Psoas muscle (tissue), 8 donors: ENCODE data around the gene SRM. TPM values are rescaled to one million over a fixed set of nuclear protein-coding genes. Genes with fewer than 3 reads are reported as not detected.
"Not testable (repeated sequence)": the region's sequence is repeated elsewhere in the genome, so short reads cannot be mapped to it uniquely, and the experiment has no call there.

Experiments used
- ATAC-seq, 4 donors: fragments of 200-7000 bp; cut with Tn5 transposase; one replicate each; pipeline ENCODE4 v1.9.1; 2020; ENCODE audit warnings: moderate library complexity in 3 of 4, mild to moderate bottlenecking in 2 of 4
- DNase-seq, 2 donors: peaks; one replicate each; pipeline ENCODE4 v3.0.0-alpha.2; 2020
- H3K27ac ChIP-seq: fragments of 200-600 bp; one replicate; pipeline ENCODE4 v1.8.0; 2022
- H3K27me3 ChIP-seq, 3 donors: fragments of 200-600 bp in 1 of 3; one replicate each; pipeline versions ENCODE4 v1.6.1 to v1.8.0; 2013 to 2022; ENCODE audit warnings: low read length in 2 of 3, mild to moderate bottlenecking in 2 of 3, moderate library complexity in 1 of 3; ENCODE audit not compliant: insufficient read depth in 3 of 3
- H3K36me3 ChIP-seq, 2 donors: fragments of 200-600 bp in 1 of 2; one replicate each; pipeline versions ENCODE4 v1.6.1 to v1.8.0; 2013 to 2022; ENCODE audit warnings: low read depth in 1 of 2, mild to moderate bottlenecking in 1 of 2, moderate library complexity in 1 of 2; ENCODE audit not compliant: insufficient read depth in 1 of 2
- H3K4me1 ChIP-seq: fragments of 200-600 bp; one replicate; pipeline ENCODE4 v1.8.0; 2022
- H3K4me3 ChIP-seq: fragments of 200-600 bp; one replicate; pipeline ENCODE4 v1.8.0; 2022; ENCODE audit warnings: mild to moderate bottlenecking
- H3K9me3 ChIP-seq: fragments of 200-600 bp; one replicate; pipeline ENCODE4 v1.8.0; 2022
- WGBS, 3 donors: extraction: QIAGEN DNeasy Blood & Tissue Kit; methylation state at CpG; one replicate each; pipeline versions ENCODE4 v1.1.6 to v1.1.7; 2013; 5-methylcytosine and 5-hydroxymethylcytosine counted together
- intact Hi-C, 2 donors: fragments of 100-400 bp; cut with DNase I; formaldehyde crosslinking; loops; one replicate each; pipeline versions ENCODE4 v1.11.0 to v1.14.2; 2022
- polyA plus RNA-seq, 3 donors: library from polyadenylated mRNA; stranded (reverse); fragments of 200-250 nt; gene quantifications; one replicate each; pipeline ENCODE4 v1.2.3, GENCODE V29; 2013
- total RNA-seq, 4 donors: library from RNA; stranded (reverse); fragmentation: NEBNext Ultra II Directional in 2 of 4; extraction: Animal tissue kit (Norgen Biotek cat#: 25700) in 2 of 4; gene quantifications; one replicate each; pipeline versions ENCODE4 v1.2.1 to v1.2.4, GENCODE V29; 2021 to 2023
- TF ChIP-seq, protein P1 (sequence below): fragments of 200-600 bp; IDR thresholded peaks from one replicate; pipeline ENCODE4 v1.8.0; 2022; ENCODE audit warnings: antibody characterized with exemption
- donor health status: healthy with polysubstance abuse.
- donor health status: DM: no; HTN: no; CAD: no; lungs with moderate emphysema.
- donor health status: Bipolar disorder and iron deficiency.
- donor health status: healthy.
- donor health status: DM: yes; HTN: yes; CAD: no.
- donor health status: DM: no; HTN: no; CAD: no.
- donor health status: DM: no; HTN: no; CAD: no.
- donor health status: DM: yes; HTN: yes; CAD: no.

Gene SRM
- total and polyA plus RNA-seq, 7 donors, result 60.4 to 163 (median 79.3) TPM

DNA sequence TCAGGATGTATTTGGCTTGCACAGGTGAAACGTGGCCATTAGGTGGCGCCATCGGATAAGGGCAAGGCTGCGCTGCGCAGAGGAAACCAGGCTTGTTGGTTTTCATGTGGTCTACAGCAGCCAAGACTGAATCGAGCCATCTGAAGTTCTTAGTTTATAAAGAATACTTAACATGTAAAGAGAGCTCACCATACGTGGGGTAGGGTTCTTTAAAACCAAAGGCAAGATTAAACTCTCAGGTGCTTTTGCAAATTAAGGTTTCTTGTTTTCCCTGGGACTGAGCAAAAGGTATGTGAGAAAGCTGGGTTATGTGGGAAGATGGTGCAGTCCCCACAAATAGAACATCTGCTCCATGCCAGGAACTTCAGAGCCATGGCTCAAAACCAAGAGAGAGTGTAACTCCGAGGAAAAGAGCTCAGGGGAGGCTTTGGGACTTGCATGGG is 22.1 kb downstream of the SRM start:
- TF ChIP-seq, protein P1, sequence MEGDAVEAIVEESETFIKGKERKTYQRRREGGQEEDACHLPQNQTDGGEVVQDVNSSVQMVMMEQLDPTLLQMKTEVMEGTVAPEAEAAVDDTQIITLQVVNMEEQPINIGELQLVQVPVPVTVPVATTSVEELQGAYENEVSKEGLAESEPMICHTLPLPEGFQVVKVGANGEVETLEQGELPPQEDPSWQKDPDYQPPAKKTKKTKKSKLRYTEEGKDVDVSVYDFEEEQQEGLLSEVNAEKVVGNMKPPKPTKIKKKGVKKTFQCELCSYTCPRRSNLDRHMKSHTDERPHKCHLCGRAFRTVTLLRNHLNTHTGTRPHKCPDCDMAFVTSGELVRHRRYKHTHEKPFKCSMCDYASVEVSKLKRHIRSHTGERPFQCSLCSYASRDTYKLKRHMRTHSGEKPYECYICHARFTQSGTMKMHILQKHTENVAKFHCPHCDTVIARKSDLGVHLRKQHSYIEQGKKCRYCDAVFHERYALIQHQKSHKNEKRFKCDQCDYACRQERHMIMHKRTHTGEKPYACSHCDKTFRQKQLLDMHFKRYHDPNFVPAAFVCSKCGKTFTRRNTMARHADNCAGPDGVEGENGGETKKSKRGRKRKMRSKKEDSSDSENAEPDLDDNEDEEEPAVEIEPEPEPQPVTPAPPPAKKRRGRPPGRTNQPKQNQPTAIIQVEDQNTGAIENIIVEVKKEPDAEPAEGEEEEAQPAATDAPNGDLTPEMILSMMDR, result peak; percentile 98
- Histone ChIP-seq H3K4me1 (peaks cover 8% of the 10 kb centered on the region), H3K27me3 (peaks cover 0 to 2% (median 0%) of the 10 kb centered on the region in 3 donors), H3K27ac (peak overlapping the region; percentile 61), H3K9me3 (no peaks in the 10 kb centered on the region), H3K36me3 (no peaks in the 10 kb centered on the region), H3K4me3 (peak overlapping the region; percentile 40)
- peak; percentile 86 to 93 for DNase-seq
- peak; percentile 93 to 97 (median 95) for ATAC-seq
- intact Hi-C loops, result loop anchor here (5.0 kb wide), 3 partner anchors 35 to 610 kb away; no protein-coding TSS in a partner anchor
- WGBS, 3 donors, result 0 to 1% (median 1%) methylated on average over 8 of the region's 8 CpGs

DNA sequence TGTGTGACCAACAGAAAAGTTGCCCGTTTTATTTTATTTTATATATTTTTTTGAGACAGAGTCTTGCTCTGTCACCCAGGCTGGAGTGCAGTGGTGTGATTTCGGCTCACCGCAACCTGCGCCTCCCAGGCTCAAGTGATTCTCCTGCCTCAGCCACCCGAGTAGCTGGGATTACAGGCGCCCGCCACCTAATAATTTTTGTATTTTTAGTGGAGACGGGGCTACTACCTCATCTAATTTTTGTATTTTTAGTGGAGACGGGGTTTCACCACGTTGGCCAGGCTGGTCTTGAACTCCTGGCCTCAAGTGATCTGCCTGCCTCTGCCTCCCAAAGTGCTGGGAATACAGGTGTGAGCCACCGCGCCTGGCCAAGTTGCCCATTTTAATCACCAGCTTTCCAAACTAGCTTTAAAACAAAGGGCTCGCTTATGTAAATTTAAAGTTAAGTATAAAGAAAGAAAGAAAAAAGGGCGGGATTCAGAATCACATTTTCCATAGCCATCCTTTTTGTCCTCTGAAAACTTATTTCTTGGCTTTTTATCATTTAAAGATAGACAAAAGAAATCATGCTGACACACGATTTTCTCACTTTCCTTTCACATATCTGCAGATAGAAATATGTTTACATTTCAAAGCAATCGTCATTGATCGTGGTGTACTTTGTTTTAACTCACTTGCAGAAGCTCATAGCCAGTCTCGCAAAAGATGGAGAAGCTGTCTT is 22.6 kb downstream of the SRM start:
- intact Hi-C loops, result loop anchor here (5.0 kb wide), 3 partner anchors 35 to 610 kb away; no protein-coding TSS in a partner anchor
- not testable (repeated sequence) for ATAC-seq

DNA sequence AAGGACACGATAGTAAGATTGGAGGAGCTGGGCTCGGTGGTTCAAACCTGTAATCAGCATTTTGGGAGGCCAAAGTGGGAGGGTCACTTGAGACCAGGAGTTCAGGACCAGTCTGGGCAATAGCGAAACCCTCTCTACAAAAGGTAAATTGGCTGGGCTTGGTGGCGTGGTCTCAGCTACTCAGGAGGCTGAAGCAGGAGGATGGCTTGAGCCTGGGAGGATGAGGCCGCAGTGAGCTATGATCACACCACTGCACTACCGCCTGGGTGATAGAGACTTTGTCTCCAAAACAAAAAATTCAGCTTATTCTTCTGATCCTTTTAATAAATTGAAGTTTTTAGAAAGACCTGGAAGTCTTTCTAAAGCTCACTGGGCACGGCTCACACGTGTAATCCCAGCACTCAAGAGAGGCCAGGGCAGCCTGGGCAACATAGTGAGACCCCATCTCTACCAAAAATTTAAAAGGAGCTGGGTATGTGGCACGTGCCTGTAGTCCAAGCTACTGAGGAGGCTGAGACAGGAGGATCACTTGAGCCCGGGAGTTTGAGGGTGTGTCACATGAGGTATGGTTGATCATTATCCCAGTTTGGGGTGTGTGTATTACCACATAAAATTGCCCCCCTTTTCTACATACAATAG is 28.1 kb downstream of the SRM start:
- TF ChIP-seq, protein P1, result no peak
- peak; percentile 21 to 34 (median 26) for ATAC-seq
- Histone ChIP-seq H3K4me3 (no peak overlapping the region), H3K36me3 (peaks cover 0 to 35% of the 10 kb centered on the region in 2 donors), H3K4me1 (peaks cover 1% of the 10 kb centered on the region), H3K27ac (no peak overlapping the region), H3K27me3 (no peaks in the 10 kb centered on the region), H3K9me3 (no peaks in the 10 kb centered on the region)
- intact Hi-C loops, result no loop called here
- 85 to 90% (median 86%) methylated on average over 10 of the region's 10 CpGs for WGBS, 3 donors
- DNase-seq, result no peak

More for the DNA sequence above, 22.6 kb downstream of the SRM start:
- not testable (repeated sequence) for H3K36me3 ChIP-seq, H3K27me3 ChIP-seq, H3K4me1 ChIP-seq, H3K27ac ChIP-seq, H3K4me3 ChIP-seq, DNase-seq, H3K9me3 ChIP-seq
- 54 to 56% (median 55%) methylated on average over 18 of the region's 18 CpGs for WGBS, 3 donors

DNA sequence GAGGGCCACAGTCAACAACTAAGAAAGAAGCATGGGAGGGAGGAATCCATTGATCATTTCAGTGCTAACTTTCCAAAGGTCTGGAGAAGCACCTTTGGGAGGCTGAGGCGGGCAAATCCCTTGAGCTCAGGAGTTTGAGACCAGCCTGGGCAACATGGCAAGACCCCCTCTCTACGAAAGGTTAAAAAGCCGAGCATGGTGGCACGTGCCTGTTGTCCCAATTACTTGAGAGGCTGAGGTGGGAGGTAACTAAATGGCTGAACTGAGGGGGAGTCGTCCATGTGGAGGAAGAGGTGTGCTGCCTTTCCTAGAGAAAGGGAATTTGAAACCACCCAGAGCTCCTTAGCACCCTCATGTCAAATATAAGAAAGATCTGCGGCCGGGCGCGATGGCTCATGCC is 29.0 kb downstream of the SRM start:
- intact Hi-C loops, result no loop called here
- 78 to 83% (median 78%) methylated on average over 9 of the region's 9 CpGs for WGBS, 3 donors

More for the DNA sequence above, 29.0 kb downstream of the SRM start:
- peak in 1 of 4 donors; percentile 6 for ATAC-seq
- DNase-seq, result no peak
- Histone ChIP-seq H3K4me3 (no peak overlapping the region), H3K27me3 (no peaks in the 10 kb centered on the region), H3K9me3 (no peaks in the 10 kb centered on the region), H3K27ac (no peak overlapping the region), H3K36me3 (peaks cover 0 to 44% of the 10 kb centered on the region in 2 donors), H3K4me1 (peaks cover 4% of the 10 kb centered on the region)
- TF ChIP-seq, protein P1, result no peak
